OCI-LY1 (cell line): Measurements from ENCODE around the gene STK32B.

Experiments
- H2AFZ ChIP-seq: fragments of 200-600 bp; sonication (generic), shearing (Covaris generic); 2 replicates; pipeline ENCODE4 v1.6.0; 2014; ENCODE audit warnings: antibody characterized with exemption, mild to moderate bottlenecking, low read length
- H3F3A ChIP-seq: fragments of 200-600 bp; sonication (generic), shearing (Covaris generic); 2 replicates; pipeline ENCODE4 v1.6.0; 2014; ENCODE audit warnings: mild to moderate bottlenecking, antibody characterized with exemption, low read length, moderate library complexity; ENCODE audit not compliant: insufficient read depth
- H3K27ac ChIP-seq: fragments of 200-600 bp; sonication (generic); 2 replicates; pipeline ENCODE4 v1.5.1; 2014; ENCODE audit warnings: low read length, mixed run types, mild to moderate bottlenecking, low read depth; ENCODE audit not compliant: poor library complexity, severe bottlenecking
- H3K27me3 ChIP-seq: fragments of 200-600 bp; sonication (generic); 2 replicates; pipeline ENCODE4 v1.6.0; 2014; ENCODE audit warnings: antibody characterized with exemption, mild to moderate bottlenecking, low read length, moderate library complexity; ENCODE audit not compliant: insufficient read depth
- H3K36me3 ChIP-seq: fragments of 200-600 bp; sonication (generic); 2 replicates; pipeline ENCODE4 v1.6.1; 2014; ENCODE audit warnings: mild to moderate bottlenecking, antibody characterized with exemption, low read length, moderate library complexity, mixed read lengths; ENCODE audit not compliant: insufficient read depth
- H3K4me1 ChIP-seq: fragments of 200-600 bp; sonication (generic); 2 replicates; pipeline ENCODE4 v1.5.1; 2014; ENCODE audit warnings: mild to moderate bottlenecking, low read length, moderate library complexity; ENCODE audit not compliant: insufficient read depth, severe bottlenecking
- H3K4me2 ChIP-seq: fragments of 200-600 bp; sonication (generic), shearing (Covaris generic); 2 replicates; pipeline ENCODE4 v1.6.1; 2014; ENCODE audit warnings: low read length
- H3K4me3 ChIP-seq: fragments of 200-600 bp; sonication (generic); 2 replicates; pipeline ENCODE4 v1.5.1; 2014; ENCODE audit warnings: low read length, low read depth, mild to moderate bottlenecking, mixed read lengths; ENCODE audit not compliant: poor library complexity, severe bottlenecking
- H3K79me2 ChIP-seq: fragments of 200-600 bp; shearing (Covaris generic); 2 replicates; pipeline ENCODE4 v1.6.1; 2016; ENCODE audit warnings: mixed run types, low read length, mixed read lengths; ENCODE audit not compliant: insufficient read depth
- H3K9ac ChIP-seq: fragments of 200-600 bp; sonication (generic), shearing (Covaris generic); 2 replicates; pipeline ENCODE4 v1.6.1; 2014; ENCODE audit warnings: mild to moderate bottlenecking, low read length, mixed read lengths
- H3K9me2 ChIP-seq: fragments of 200-600 bp; sonication (generic), shearing (Covaris generic); 2 replicates; pipeline ENCODE4 v1.6.1; 2014; ENCODE audit warnings: low read depth, mild to moderate bottlenecking, low read length, mixed read lengths
- H3K9me3 ChIP-seq: fragments of 200-600 bp; shearing (Covaris generic); 2 replicates; pipeline ENCODE4 v1.6.1; 2014; ENCODE audit warnings: low read length, mixed read lengths
- H4K20me1 ChIP-seq: fragments of 200-600 bp; sonication (generic), shearing (Covaris generic); 2 replicates; pipeline ENCODE4 v1.6.0; 2016; ENCODE audit warnings: mild to moderate bottlenecking, low read length; ENCODE audit not compliant: insufficient read depth
- EZH2 ChIP-seq: fragments of 200-600 bp; sonication (generic), shearing (Covaris generic); IDR thresholded peaks from 2 replicates; pipeline ENCODE4 v1.8.0; 2017; ENCODE audit warnings: borderline replicate concordance, mixed run types, mild to moderate bottlenecking, antibody characterized with exemption, low read length, moderate library complexity, mixed read lengths
- TF ChIP-seq, protein P1 (sequence below): fragments of 200-600 bp; sonication (generic), shearing (Covaris generic); IDR thresholded peaks from 2 replicates; pipeline ENCODE4 v1.5.1; 2017; ENCODE audit warnings: mild to moderate bottlenecking, antibody characterized with exemption, low read length, moderate library complexity, mixed read lengths

The STK32B gene

GRCh38 chr4:5156682-5157081, 105.4 kb downstream of the STK32B start:
- H3K9me2 ChIP-seq, result no peaks in the 10 kb centered on the region
- H3K9ac ChIP-seq, result no peak overlapping the region
- no peak overlapping the region for H3K27ac ChIP-seq
- H3K36me3 ChIP-seq, result no peaks in the 10 kb centered on the region
- TF ChIP-seq, protein P1, sequence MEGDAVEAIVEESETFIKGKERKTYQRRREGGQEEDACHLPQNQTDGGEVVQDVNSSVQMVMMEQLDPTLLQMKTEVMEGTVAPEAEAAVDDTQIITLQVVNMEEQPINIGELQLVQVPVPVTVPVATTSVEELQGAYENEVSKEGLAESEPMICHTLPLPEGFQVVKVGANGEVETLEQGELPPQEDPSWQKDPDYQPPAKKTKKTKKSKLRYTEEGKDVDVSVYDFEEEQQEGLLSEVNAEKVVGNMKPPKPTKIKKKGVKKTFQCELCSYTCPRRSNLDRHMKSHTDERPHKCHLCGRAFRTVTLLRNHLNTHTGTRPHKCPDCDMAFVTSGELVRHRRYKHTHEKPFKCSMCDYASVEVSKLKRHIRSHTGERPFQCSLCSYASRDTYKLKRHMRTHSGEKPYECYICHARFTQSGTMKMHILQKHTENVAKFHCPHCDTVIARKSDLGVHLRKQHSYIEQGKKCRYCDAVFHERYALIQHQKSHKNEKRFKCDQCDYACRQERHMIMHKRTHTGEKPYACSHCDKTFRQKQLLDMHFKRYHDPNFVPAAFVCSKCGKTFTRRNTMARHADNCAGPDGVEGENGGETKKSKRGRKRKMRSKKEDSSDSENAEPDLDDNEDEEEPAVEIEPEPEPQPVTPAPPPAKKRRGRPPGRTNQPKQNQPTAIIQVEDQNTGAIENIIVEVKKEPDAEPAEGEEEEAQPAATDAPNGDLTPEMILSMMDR, result no peak
- H2AFZ ChIP-seq, result no peak overlapping the region
- H3F3A ChIP-seq, result no peaks in the 10 kb centered on the region
- no peaks in the 10 kb centered on the region for H3K9me3 ChIP-seq
- H3K4me1 ChIP-seq, result no peaks in the 10 kb centered on the region
- no peak overlapping the region for H3K4me2 ChIP-seq
- no peaks in the 10 kb centered on the region for H3K27me3 ChIP-seq
- no peaks in the 10 kb centered on the region for H4K20me1 ChIP-seq
- H3K4me3 ChIP-seq, result no peak overlapping the region
- no peaks in the 10 kb centered on the region for H3K79me2 ChIP-seq

GRCh38 chr4:5157791-5158770, 106.8 kb downstream of the STK32B start:
- H3K9me3 ChIP-seq, result no peaks in the 10 kb centered on the region
- H3K79me2 ChIP-seq, result no peaks in the 10 kb centered on the region
- H3K9ac ChIP-seq, result no peak overlapping the region
- no peak overlapping the region for H2AFZ ChIP-seq
- TF ChIP-seq, protein P1, result no peak
- no peak for TF ChIP-seq EZH2
- H3K27me3 ChIP-seq, result no peaks in the 10 kb centered on the region
- H3F3A ChIP-seq, result no peaks in the 10 kb centered on the region
- H3K4me3 ChIP-seq, result no peak overlapping the region
- H3K27ac ChIP-seq, result no peak overlapping the region
- no peaks in the 10 kb centered on the region for H3K36me3 ChIP-seq
- H3K4me1 ChIP-seq, result no peaks in the 10 kb centered on the region
- no peaks in the 10 kb centered on the region for H4K20me1 ChIP-seq
- no peak overlapping the region for H3K4me2 ChIP-seq
- H3K9me2 ChIP-seq, result no peaks in the 10 kb centered on the region

DNA sequence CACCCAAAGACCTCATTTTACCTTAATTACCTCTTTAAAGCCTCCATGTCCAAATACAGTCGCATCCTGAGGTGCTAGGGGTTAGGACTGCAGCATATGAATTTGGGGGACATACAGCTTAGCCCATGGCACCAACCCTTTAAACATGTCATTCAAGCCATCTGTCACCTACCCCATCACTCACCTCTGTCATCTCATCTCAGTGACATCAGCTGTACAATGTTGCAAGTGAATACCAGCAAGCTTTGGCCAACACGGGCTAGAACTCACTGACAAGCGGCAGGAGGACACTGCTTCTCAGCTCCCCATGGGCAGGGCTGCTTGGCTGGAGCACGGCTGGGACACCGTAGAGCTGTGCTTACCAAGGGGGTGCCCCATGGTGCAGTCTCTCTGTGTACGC, 107.5 kb downstream of the STK32B start:
- H3K9me3 ChIP-seq, result no peaks in the 10 kb centered on the region
- no peak overlapping the region for H3K27ac ChIP-seq
- no peaks in the 10 kb centered on the region for H4K20me1 ChIP-seq
- no peak overlapping the region for H3K4me2 ChIP-seq
- no peaks in the 10 kb centered on the region for H3K9me2 ChIP-seq
- TF ChIP-seq EZH2, result no peak
- TF ChIP-seq, protein P1, result no peak
- no peak overlapping the region for H3K9ac ChIP-seq
- no peaks in the 10 kb centered on the region for H3K4me1 ChIP-seq
- H3K79me2 ChIP-seq, result no peaks in the 10 kb centered on the region
- H3K36me3 ChIP-seq, result no peaks in the 10 kb centered on the region
- H2AFZ ChIP-seq, result no peak overlapping the region
- H3K27me3 ChIP-seq, result no peaks in the 10 kb centered on the region
- H3K4me3 ChIP-seq, result no peak overlapping the region
- no peaks in the 10 kb centered on the region for H3F3A ChIP-seq
